Endothelial cell of umbilical vein (primary cell): ENCODE data around the gene MYRFL. TPM values are rescaled to one million over a fixed set of nuclear protein-coding genes. Genes with fewer than 3 reads are reported as not detected.

Experiments
- BruUV-seq: library from RNA; stranded (reverse); fragments of 400-500 nt; replicated peaks from 2 replicates; lab custom pipeline; 2021; lab: Mats Ljungman, UMichigan
- CTCF ChIA-PET: fragments of 300-600, 350-600 bp; sonication (Branson Sonifier 250); formaldehyde crosslinking; loops from one replicate; lab custom pipeline; 2021; ENCODE audit warnings: antibody characterized with exemption, inconsistent platforms; lab: Charles Lee
- POLR2A ChIA-PET: fragments of 300-600, 350-600 bp; sonication (Branson Sonifier 250); formaldehyde crosslinking; loops from one replicate; lab custom pipeline; 2021; ENCODE audit warnings: antibody characterized with exemption, inconsistent platforms; lab: Charles Lee
- DNase-seq: peaks from one replicate; pipeline ENCODE4 v3.0.0-alpha.2; 2011; ENCODE audit warnings: low read depth, low spot score
- FAIRE-seq: peaks from 2 replicates; lab custom pipeline; 2011; peaks lifted over from hg19 to GRCh38; lab: Jason Lieb, UNC
- H2AFZ ChIP-seq: 2 replicates; pipeline ENCODE4 v1.6.0; 2012; ENCODE audit warnings: low read depth, low read length, control low read depth, inconsistent platforms
- H3K27ac ChIP-seq: 2 replicates; pipeline ENCODE4 v1.5.1; 2011; ENCODE audit warnings: low read depth, mild to moderate bottlenecking, control low read depth, low read length, moderate library complexity; ENCODE audit not compliant: insufficient read depth
- H3K27me3 ChIP-seq, 2 experiments: 2 replicates each; pipeline versions ENCODE4 v1.6.0 to v1.6.1; 2011; ENCODE audit warnings: low read length in 2 of 2, mixed read lengths in 1 of 2; ENCODE audit not compliant: control insufficient read depth in 2 of 2, insufficient read depth in 2 of 2
- H3K36me3 ChIP-seq, 2 experiments: 2 replicates in 1 of 2; 3 replicates in 1 of 2; pipeline ENCODE4 v1.5.1; 2011; ENCODE audit warnings: low read length in 2 of 2, mild to moderate bottlenecking in 1 of 2, moderate library complexity in 1 of 2; ENCODE audit not compliant: control insufficient read depth in 2 of 2, insufficient read depth in 2 of 2; ENCODE audit errors: extremely low read depth in 1 of 2
- H3K4me1 ChIP-seq: 3 replicates; pipeline ENCODE4 v1.5.1; 2011; ENCODE audit warnings: mild to moderate bottlenecking, low read length; ENCODE audit not compliant: control insufficient read depth, insufficient read depth; ENCODE audit errors: extremely low read depth
- H3K4me2 ChIP-seq: 2 replicates; pipeline ENCODE4 v1.6.1; 2011; ENCODE audit warnings: low read length, control low read depth, mixed read lengths; ENCODE audit not compliant: insufficient read depth
- H3K4me3 ChIP-seq, 3 experiments: fragments of 200-600 bp in 1 of 3; sonication (generic), shearing (Covaris generic) in 1 of 3; replicated peaks in 1 of 3; 2 replicates each; pipeline ENCODE4 v1.5.1; 2011 to 2016; ENCODE audit warnings: control low read depth in 3 of 3, low read length in 3 of 3, mild to moderate bottlenecking in 2 of 3, inconsistent platforms in 1 of 3, low read depth in 1 of 3, moderate library complexity in 1 of 3; ENCODE audit not compliant: insufficient read depth in 1 of 3
- H3K79me2 ChIP-seq: 2 replicates; pipeline ENCODE4 v1.6.0; 2012; ENCODE audit warnings: low read length, inconsistent platforms; ENCODE audit not compliant: control insufficient read depth, insufficient read depth
- H3K9ac ChIP-seq: replicated peaks from 2 replicates; pipeline ENCODE3; 2011; ENCODE audit warnings: low read length, control low read depth; ENCODE audit not compliant: insufficient read depth; ENCODE audit errors: extremely low read depth
- H3K9me1 ChIP-seq: replicated peaks from 3 replicates; pipeline ENCODE4 v1.6.0; 2011; ENCODE audit warnings: mild to moderate bottlenecking, low read length; ENCODE audit not compliant: control insufficient read depth, insufficient read depth; ENCODE audit errors: extremely low read depth
- H3K9me3 ChIP-seq: replicated peaks from 2 replicates; pipeline ENCODE4 v1.5.1; 2012; ENCODE audit warnings: low read length, inconsistent platforms; ENCODE audit not compliant: control insufficient read depth, insufficient read depth
- H4K20me1 ChIP-seq: replicated peaks from 2 replicates; pipeline ENCODE3; 2011; ENCODE audit warnings: mild to moderate bottlenecking, low read length; ENCODE audit not compliant: control insufficient read depth, insufficient read depth; ENCODE audit errors: extremely low read depth
- EZH2 ChIP-seq: IDR thresholded peaks from 2 replicates; pipeline ENCODE4 v1.6.1; 2012; ENCODE audit warnings: borderline replicate concordance, low read depth, mild to moderate bottlenecking, moderate library complexity, low read length, inconsistent platforms; ENCODE audit not compliant: severe bottlenecking
- FOS ChIP-seq: IDR thresholded peaks from 2 replicates; pipeline ENCODE4 v1.6.1; 2011; ENCODE audit warnings: mild to moderate bottlenecking, low read length, moderate library complexity, borderline replicate concordance; ENCODE audit not compliant: insufficient read depth
- GATA2 ChIP-seq: IDR thresholded peaks from 2 replicates; pipeline ENCODE4 v1.7.0; 2011; ENCODE audit warnings: low read depth, mild to moderate bottlenecking, moderate library complexity, mixed read lengths, low read length; ENCODE audit not compliant: insufficient read length, insufficient read depth
- JUN ChIP-seq: IDR thresholded peaks from 2 replicates; pipeline ENCODE4 v1.6.1; 2011; ENCODE audit warnings: borderline replicate concordance, low read depth; ENCODE audit not compliant: insufficient read length, insufficient read depth
- MYC ChIP-seq: IDR thresholded peaks from one replicate; pipeline ENCODE4 v1.6.1; 2011; ENCODE audit warnings: mild to moderate bottlenecking, low read depth, low read length
- POLR2A ChIP-seq: IDR thresholded peaks from 2 replicates; pipeline ENCODE4 v1.6.1; 2012; ENCODE audit warnings: low read depth, mild to moderate bottlenecking, control low read depth, low read length
- POLR2AphosphoS5 ChIP-seq: IDR thresholded peaks from 2 replicates; pipeline ENCODE4 v1.6.1; 2012; ENCODE audit warnings: low read depth, mild to moderate bottlenecking, control low read depth, low read length, moderate library complexity; ENCODE audit not compliant: insufficient read depth
- dilution Hi-C: fragments of 300-500 bp; cut with MboI; formaldehyde crosslinking; loops from one replicate; pipeline ENCODE4 v1.15.0; 2019; ENCODE audit warnings: low sequenced_read_pairs; ENCODE audit not compliant: extremely low pct_ligation_motif_present
- intact Hi-C: fragments of 100-400 bp; cut with micrococcal nuclease; formaldehyde crosslinking; loops from one replicate; pipeline ENCODE4 v1.10.0; 2022
- polyA plus RNA-seq, 4 experiments: library from polyadenylated mRNA; depleted of rRNA in 3 of 4; stranded (reverse) in 3 of 4; unstranded in 1 of 4; fragments of >200 nt; gene quantifications; 2 replicates each; pipeline versions ENCODE4 v1.2.1 to v1.2.3, GENCODE V29; 2011 to 2012; ENCODE audit warnings: missing spikeins in 1 of 4
- total RNA-seq: library from RNA; stranded (reverse); gene quantifications from 2 replicates; pipeline ENCODE4 v1.2.3, GENCODE V29; 2021
- TF ChIP-seq, protein P1 (sequence below): IDR thresholded peaks from 2 replicates; pipeline ENCODE4 v1.6.1; 2011; ENCODE audit not compliant: insufficient read depth, insufficient read length
- TF ChIP-seq, protein P2 (sequence below), 2 donors: IDR thresholded peaks; 1 replicate in 1 of 2; 2 replicates in 1 of 2; pipeline ENCODE4 v1.5.1; 2011; ENCODE audit warnings: low read length in 2 of 2, mild to moderate bottlenecking in 2 of 2, moderate library complexity in 2 of 2, control low read depth in 1 of 2, inconsistent platforms in 1 of 2, low read depth in 1 of 2; ENCODE audit not compliant: insufficient read depth in 1 of 2; ENCODE audit errors: extremely low read depth in 1 of 2

The MYRFL gene
- total and polyA plus RNA-seq, 2 donors (not counting 3 experiments of a cell fraction or from before 2014, with no cell fraction given) = not detected

DNA sequence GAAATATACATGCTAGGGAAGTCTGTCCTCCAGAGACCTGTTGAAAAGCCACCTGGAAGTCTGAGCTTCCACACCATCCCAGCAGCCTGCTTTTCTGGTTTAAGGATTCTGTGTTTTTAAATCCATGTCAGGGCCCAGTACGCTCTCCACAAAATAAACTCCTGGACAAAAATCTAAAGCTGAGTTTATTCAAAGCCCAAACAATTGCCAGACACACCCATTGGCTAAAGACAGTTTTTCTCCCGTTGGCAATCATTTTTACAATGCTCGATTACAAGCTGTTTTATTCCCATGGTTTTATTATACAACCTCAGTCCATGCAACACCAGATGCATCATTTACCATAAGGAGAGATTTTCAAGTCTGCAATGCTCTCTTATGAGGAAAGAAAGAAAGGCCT, 94.5 kb downstream of the MYRFL start:
- Histone ChIP-seq H2AFZ (no peak overlapping the region), H3K79me2 (no peaks in the 10 kb centered on the region), H3K4me3 (no peak overlapping the region), H3K27me3 (peaks cover 0 to 2% of the 10 kb centered on the region in 2 experiments), H3K4me1 (no peaks in the 10 kb centered on the region), H3K9me1 (no peaks in the 10 kb centered on the region), H3K9me3 (no peaks in the 10 kb centered on the region), H3K27ac (no peak overlapping the region), H3K9ac (no peak overlapping the region), H3K36me3 (no peaks in the 10 kb centered on the region), H3K4me2 (no peak overlapping the region), H4K20me1 (no peaks in the 10 kb centered on the region)
- TF ChIP-seq GATA2 = no peak
- no peak for TF ChIP-seq FOS
- no peak for TF ChIP-seq MYC
- TF ChIP-seq, protein P1, sequence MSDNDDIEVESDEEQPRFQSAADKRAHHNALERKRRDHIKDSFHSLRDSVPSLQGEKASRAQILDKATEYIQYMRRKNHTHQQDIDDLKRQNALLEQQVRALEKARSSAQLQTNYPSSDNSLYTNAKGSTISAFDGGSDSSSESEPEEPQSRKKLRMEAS = no peak
- TF ChIP-seq, protein P2, sequence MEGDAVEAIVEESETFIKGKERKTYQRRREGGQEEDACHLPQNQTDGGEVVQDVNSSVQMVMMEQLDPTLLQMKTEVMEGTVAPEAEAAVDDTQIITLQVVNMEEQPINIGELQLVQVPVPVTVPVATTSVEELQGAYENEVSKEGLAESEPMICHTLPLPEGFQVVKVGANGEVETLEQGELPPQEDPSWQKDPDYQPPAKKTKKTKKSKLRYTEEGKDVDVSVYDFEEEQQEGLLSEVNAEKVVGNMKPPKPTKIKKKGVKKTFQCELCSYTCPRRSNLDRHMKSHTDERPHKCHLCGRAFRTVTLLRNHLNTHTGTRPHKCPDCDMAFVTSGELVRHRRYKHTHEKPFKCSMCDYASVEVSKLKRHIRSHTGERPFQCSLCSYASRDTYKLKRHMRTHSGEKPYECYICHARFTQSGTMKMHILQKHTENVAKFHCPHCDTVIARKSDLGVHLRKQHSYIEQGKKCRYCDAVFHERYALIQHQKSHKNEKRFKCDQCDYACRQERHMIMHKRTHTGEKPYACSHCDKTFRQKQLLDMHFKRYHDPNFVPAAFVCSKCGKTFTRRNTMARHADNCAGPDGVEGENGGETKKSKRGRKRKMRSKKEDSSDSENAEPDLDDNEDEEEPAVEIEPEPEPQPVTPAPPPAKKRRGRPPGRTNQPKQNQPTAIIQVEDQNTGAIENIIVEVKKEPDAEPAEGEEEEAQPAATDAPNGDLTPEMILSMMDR (IDR thresholded peaks at IDR 0.05; ENCODE audit: extremely low read depth in 1 of 2, insufficient read depth in 1 of 2, low read depth in 1 of 2, low read length in 2 of 2) = no peak
- no peak for TF ChIP-seq POLR2A
- dilution Hi-C loops (no loop called here), intact Hi-C loops (no loop called here)
- CTCF ChIA-PET = interaction anchor here (1.6 to 2.1 kb wide), 2 partner anchors 10 to 19 kb away, joined by 4 to 7 read pairs; no protein-coding TSS in a partner anchor
- BruUV-seq = no TSS peak
- FAIRE-seq = no peak
- no peak for DNase-seq
- POLR2A ChIA-PET = no interaction called here

DNA sequence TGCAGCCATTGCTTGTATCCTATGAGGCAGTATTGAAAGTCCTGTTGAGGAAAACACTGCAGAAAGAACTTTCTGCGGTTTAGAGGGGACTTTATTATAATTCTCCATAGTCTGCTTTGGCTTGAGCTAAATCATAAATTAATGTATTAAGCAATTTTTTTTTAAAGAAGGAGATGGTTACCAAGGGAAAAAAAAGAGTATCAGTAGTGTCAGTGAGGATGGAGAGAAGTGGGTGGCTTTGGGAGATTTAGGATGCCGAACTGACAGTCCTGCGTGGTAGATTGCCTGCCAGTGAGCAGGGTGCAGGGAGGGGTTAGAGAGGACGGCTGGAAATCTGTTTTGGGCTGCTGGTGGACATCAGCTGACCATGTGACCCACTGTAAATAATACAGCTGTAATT, 96.8 kb downstream of the MYRFL start:
- POLR2A ChIA-PET = no interaction called here
- no peaks in the 10 kb centered on the region for H4K20me1 ChIP-seq
- H3K27me3 ChIP-seq = peaks cover 0 to 2% of the 10 kb centered on the region in 2 experiments
- H2AFZ ChIP-seq = no peak overlapping the region
- no peak overlapping the region for H3K27ac ChIP-seq
- no peak overlapping the region for H3K4me2 ChIP-seq
- no peak overlapping the region for H3K9ac ChIP-seq
- no TSS peak for BruUV-seq
- no peaks in the 10 kb centered on the region for H3K79me2 ChIP-seq
- no peak for DNase-seq
- no peak for FAIRE-seq
- dilution Hi-C loops = no loop called here
- H3K4me1 ChIP-seq = no peaks in the 10 kb centered on the region
- TF ChIP-seq JUN (no peak), MYC (no peak), POLR2A (no peak), GATA2 (no peak), POLR2AphosphoS5 (no peak), FOS (no peak), EZH2 (no peak)
- TF ChIP-seq, protein P1 = no peak
- CTCF ChIA-PET = no interaction called here
- no peaks in the 10 kb centered on the region for H3K36me3 ChIP-seq
- H3K9me1 ChIP-seq = no peaks in the 10 kb centered on the region
- H3K4me3 ChIP-seq = no peak overlapping the region
- no peaks in the 10 kb centered on the region for H3K9me3 ChIP-seq
- intact Hi-C loops = no loop called here
